GM12892 (cell line): Measurements from ENCODE around the gene PGLYRP4.

Experiments
- POLR2A ChIP-seq: IDR thresholded peaks from 2 replicates; pipeline ENCODE4 v1.6.1; 2011; ENCODE audit warnings: low read depth, low read length, control low read depth
- POLR2AphosphoS5 ChIP-seq: IDR thresholded peaks from 2 replicates; pipeline ENCODE4 v1.6.1; 2011; ENCODE audit warnings: low read depth, low read length, control low read depth
- TAF1 ChIP-seq: IDR thresholded peaks from 2 replicates; pipeline ENCODE4 v1.6.1; 2011; ENCODE audit warnings: low read depth, mild to moderate bottlenecking, control low read depth, low read length, borderline replicate concordance

DNA sequence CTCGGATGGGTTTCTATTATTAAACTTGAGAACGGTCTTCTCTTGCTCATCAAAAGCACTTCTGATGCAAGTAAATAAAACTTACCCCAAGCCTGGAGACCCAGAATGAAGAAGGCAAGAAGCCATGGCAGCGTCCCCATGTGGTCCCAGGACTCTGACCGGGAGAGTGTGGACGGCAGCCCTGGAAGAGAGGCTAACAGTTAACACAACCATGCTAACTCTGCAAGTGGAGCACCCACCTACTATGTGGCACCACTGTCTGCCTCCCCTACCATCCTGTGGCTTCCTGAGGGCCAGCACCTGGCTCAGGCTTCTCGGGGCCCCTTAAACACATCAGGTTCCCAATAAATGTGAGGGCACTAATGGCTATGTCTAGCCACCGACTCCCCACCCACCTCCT is 38.1 kb downstream of the PGLYRP4 start:
- TF ChIP-seq POLR2A (no peak), TAF1 (no peak), POLR2AphosphoS5 (no peak)
